GM19035 (cell line): ENCODE results near the gene ADIPOR2.
"Not testable (repeated sequence)": the region's sequence is repeated elsewhere in the genome, so short reads cannot be mapped to it uniquely, and the experiment has no call there.

Source experiments
- ATAC-seq: cut with Tn5 transposase; IDR thresholded peaks from one replicate; pipeline ENCODE4 v1.9.1; 2021; ENCODE audit not compliant: unreplicated experiment

ADIPOR2 gene

DNA sequence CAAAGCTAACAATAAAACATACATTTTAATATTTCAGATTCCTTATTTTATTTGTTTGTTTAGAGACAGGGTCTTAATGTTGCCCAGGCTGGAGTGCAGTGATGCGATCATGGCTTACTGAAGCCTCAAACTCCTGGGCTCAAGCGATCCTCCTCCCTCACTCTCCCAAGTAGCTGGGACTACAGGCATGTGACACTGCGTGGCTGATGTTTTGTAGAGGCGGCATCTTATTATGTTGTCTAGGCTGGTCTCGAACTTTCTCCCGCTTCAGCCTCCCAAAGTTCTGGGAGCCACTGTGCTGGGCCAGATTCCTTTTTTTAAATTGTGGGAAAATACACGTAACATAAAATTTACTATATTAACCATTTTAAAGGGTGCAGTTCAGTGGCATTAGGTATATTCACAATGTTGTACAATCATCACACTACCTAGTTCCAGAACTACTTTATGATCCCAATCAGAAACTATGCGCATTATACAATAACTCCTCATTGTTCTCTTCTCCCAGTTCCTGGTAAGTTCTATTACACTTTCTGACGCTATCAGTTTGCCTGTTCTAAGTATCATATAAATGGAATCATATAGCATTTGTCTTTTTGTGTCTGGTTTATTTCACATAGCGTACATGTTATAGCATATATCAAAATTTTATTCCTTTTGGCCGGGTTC, 40.3 kb downstream of the ADIPOR2 start:
- no peak for ATAC-seq

DNA sequence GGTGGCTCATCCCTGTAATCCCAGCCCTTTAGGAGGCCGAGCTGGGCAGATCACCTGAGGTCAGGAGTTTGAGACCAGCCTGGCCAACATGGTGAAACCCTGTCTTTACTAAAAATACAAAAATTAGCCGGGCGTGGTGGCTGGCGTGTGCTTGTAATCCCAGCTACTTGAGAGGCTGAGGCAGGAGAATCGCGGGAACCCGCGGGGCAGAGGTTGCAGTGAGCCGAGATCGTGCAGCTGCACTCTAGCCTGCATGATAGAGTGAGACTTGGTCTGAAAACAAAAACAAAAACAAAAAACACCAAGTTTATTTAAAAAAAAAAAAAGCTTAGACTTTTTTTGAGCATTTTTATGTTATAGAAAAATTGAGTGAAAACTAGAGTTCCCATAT, 40.8 kb downstream of the ADIPOR2 start:
- not testable (repeated sequence) for ATAC-seq

DNA sequence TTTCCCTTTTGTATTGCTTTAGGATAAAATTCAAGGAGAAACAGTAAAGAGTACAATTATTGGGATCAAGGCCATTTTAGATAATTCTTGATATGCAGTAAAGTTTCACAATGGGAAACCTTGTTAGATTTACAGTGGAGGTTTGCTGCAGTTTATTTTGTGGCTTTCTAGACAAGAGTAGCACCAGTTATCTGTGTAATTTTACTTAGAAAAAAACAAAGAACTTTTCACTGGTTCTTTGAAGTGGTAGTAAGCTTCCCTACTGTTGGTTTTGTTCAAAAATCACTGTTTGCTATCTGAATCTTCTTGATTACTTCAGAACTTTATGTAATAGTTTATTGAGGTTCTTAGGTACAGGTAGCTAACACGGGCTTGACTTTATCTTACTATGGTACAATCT, 42.0 kb downstream of the ADIPOR2 start:
- ATAC-seq, result no peak

DNA sequence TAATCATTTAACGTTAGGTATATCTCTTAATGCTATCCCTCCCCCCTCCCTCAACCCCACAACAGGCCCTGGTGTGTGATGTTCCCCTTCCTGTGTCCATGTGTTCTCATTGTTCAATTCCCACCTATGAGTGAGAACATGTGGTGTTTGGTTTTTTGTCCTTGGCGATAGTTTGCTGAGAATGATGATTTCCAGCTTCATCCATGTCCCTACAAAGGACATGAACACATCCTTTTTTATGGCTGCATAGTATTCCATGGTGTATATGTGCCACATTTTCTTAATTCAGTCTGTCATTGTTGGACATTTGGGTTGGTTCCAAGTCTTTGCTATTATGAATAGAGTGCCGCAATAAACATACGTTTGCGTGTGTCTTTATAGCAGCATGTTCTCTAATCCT, 42.8 kb downstream of the ADIPOR2 start:
- ATAC-seq, result not testable (repeated sequence)

DNA sequence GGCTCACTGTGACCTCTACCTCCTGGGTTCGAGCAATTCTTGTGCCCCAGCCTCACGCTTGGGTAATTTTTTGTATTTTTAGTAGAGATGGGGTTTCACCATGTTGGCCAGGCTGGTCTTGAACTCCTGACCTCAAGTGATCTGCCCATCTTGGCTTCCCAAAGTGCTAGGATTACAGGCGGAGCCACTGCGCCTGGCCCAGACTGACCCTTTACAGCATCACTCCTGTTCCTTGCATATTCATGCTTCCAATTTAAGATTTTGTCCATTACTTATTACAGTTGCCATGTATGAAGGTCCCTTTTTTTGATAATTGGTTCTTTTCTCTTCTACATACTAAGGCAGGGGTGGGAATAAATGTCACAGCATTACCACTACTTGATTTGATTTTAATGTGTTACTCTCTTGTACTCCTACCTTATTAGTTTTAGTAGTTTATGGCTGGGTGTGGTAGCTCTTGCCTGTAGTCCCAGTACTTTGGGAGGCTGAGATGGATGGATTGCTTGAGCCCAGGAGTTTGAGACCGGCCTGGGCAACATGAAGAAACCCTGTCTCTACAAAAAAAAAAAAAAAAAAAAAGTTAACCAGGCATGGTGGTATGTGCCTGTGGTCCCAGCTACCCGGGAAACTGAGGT, 46.9 kb downstream of the ADIPOR2 start:
- no peak for ATAC-seq

DNA sequence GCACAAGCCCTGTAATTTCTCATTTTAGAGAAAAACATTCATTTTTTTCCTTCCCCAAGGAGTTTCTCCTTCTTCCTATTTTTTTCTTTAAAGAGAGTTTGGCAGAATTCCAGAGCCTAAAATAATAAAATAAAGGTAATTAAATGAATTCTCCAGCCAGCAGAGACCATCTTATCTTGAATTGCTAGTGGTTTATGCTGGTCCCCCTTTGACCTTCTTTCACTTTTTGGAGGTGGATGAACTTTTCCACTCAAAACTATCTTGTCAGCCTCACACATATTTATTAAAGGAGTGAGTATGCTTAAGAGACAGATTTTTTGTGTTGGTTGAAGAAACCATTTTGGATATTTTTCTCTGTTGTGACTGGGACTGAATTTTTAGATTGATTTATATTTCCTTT, 47.6 kb downstream of the ADIPOR2 start:
- no peak for ATAC-seq

DNA sequence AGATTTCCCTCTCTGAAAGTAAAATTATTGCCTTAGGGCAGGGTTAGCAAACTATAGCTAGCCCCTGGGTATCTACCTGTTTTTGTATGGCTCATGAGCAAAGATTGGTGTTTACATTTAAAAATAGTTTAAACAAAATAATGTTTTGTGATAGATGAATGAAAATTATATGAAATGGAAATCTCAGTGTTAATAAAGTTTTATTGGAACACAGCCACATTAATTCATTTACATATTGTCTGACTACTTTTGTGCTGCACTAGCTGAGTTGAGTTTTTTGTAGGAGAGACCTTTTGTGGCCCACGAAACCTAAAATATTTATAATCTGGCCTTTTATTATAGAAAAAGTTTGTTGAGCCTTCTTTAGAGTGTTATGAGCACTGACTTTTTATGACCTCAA, 48.5 kb downstream of the ADIPOR2 start:
- no peak for ATAC-seq

DNA sequence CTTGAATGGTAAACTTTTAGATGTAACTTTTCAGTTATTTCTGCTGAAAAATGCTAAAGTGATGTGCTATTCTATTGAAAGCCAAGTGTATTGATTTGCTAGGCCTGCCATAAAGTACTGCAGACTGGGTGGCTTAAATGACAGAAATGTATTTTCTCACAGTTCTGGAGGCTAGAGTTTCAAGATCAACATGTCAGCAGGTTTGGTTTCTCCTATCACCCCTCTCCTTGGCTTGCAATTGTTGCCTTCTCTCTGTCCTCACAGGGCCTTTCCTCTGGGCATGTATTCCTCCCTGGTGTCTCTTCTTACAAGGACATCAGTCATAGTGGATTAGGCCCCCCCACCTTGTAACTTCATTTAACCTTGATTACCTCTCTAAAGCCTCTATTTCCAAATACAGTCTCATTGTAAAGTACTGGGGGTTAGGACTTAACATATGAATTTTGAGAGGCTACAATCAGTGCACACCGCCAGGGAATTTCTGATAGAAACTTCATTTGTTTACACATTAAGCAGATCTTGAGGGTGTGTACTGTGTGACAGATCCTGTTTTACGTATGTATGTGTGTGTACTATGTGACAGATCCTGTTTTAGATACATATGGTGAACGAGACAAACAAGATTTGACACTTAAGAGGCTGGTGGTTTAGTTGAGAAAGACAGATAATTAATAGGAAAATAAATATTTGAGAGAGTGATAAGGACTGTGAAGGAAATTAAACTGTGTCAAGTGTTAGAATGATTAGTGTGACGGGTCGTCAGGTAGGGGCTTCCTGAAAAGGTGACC, 49.5 kb downstream of the ADIPOR2 start:
- ATAC-seq, result no peak

DNA sequence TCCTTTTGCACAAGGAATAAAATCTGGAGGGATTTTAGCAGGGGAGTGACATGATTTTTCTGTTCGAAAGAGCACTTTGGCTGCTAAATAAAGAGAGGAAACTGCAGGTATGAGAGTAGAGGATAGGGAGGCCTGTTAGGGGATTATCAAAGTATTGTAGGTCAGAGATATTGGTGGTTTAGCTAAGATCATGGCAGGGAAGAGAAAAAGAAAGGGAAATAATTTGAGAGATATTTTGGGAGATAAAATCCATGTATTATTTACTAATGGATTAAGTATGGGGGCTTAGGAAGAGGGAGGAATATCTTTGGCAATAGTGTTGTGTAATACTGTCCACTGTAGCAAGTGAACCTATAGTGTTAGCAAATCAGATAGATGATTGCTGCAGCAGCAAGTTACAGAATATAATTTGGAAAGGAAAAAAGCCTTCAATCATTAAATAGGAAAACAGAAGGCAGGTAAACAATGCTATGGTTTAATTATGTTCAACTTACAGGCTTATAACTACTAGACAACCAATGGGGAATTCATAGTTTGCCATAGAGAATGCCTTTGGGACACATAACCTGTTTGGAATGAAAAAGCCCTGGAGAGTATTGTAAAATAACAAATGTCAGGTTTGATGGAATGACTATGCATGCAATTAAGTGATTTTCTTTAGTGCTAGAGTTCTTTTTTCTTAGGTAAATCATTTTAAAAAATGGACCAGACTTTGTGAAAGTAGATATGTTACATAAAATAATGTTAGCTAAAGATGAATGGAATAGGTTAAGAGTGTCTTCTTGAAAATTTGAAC, 50.5 kb downstream of the ADIPOR2 start:
- ATAC-seq, result no peak

DNA sequence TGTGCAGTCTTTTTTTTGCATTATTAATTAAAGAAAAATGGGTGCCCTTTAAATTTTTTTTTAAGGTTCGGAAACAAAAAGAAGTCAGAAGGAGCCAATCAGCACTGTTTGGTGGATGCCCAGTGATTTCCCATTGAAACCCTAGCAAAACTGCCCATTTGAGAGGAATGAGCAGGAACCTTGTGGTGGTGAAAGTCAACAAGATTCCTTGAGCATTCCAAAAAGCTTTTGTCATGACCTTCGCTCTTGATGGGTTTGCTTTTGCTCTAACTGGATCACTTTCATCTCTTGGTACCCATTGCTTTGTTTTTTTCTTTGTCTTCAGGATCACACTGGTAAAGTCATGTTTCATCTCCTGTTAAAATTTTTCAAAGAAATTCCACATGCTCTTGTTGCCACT, 54.1 kb downstream of the ADIPOR2 start:
- no peak for ATAC-seq

DNA sequence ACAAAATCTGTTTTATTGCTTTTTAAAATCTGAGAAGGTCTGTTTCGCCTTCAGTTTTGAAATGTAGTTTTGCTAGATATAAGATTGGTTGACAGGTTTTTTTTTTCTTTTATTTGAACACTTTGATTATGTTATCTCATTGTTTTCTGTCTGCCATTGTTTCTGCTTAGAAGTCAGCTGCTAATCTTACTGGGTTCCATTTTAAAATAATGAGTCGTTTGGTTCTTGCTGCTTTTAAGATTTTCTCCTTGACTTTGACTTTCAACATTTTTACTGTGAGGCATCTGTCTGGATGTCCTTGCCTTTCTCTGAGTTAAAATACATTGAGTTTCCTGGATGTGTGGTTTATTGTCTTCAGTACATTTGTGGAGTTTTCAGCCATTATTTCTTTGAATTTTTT, 56.7 kb downstream of the ADIPOR2 start:
- ATAC-seq, result no peak

DNA sequence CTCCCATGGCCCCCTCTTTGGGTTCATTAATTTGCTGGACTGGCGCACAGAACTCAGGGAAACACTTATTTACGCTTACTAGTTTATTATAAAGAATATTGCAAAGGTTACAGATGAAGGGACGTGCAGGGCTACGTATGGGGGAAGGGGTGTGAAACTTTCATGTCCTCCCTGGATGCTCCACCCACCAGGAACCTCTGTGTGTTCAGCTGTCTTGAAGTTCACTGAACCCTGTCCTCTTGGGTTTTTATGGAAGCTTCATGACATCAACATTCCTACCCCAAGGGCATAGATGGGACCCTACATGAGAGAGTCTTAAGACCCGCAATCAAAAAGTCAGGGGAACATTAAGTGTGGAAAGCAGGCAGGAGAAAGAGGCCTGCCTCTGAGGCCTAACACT, 58.1 kb downstream of the ADIPOR2 start:
- ATAC-seq, result no peak

DNA sequence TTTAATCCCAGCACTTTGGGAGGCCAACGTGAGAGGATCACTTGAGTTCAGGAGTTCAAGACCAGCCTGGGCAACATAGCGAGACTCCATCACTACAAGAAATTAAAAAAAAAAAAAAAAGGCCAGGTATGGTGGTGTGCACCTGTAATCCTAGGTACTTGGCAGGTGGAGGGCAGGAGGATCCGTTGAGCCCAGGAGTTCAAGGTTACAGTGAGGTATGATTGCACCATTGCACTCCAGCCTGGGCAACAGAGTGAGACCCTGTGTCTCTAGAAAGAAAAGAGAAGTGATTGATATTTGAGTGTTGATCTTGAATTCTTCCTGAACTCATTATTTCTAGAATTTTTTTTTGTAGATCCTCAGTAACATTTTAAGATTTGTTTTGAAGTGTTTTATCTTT, 59.4 kb downstream of the ADIPOR2 start:
- ATAC-seq, result no peak

DNA sequence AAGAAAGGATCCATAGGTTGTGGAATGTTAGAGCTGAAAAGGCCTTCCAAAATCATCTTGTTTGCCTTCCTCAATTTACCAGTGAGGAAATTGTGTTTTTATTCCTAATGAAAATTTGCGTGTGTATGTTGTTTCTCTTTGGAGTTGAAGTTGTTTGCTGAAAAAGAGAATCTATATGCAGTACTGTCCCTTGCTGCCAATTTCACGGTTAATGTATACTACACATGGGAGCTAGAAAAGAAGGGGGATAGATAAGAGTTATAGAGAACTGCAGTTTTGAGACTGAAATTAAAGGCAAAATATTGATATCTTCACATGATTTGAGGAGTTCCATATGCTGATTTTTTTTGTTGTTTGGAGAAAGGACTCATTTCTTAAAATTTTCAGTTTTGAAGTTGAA, 67.5 kb downstream of the ADIPOR2 start:
- ATAC-seq, result no peak

DNA sequence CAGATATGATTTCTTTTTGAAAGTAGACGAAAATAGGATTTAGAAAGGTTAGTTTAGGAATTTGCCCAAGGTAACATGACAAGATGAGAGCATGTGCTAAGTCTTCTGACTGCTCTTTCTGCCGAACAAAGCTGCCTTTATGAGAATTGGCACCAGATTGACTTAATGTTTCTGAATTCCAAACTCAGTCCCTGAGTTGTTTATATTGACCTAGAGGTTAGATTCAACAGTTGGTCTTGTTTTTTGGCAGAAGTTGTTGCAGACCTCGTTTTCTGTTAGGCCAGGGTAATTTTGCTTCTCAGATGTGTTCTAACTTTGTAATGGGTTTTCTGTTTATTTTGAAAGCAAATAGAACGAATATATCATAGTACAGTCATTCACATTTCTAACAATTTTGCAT, 68.0 kb downstream of the ADIPOR2 start:
- ATAC-seq, result no peak

DNA sequence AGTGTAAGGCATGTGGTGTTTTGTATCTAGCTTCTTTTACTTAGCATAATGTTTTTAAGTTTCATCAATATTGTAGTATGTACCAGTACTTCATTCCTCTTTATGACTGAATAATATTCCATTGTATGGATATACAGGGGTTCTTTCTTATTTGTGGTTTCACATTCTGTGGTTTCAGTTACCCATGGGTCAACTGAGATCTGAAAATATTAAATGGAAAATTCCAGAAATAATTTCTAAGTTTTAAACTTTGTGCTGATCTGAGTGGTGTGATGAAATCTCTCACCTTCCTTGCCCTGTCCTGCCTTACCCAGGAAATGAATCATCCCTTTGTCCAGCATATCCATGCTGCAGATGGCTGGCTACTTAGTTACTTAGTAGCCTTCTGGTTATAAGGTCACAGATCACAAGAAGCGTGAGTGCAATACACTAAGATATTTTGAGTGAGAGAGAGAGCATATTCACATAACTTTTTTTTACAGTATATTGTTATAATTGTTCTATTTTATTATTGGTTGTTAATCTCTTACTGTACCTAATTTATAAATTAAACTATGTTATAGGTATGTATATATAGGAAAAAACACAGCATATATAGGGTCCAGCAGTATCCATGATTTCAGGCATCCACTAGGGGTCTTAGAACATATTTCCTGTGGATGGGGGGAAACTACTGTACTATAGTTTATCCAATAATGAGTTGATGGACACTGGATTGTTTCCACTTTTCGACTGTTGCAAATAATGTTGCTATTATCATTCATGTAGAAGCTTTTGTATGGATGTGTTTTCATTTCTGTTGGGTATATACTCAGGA, 69.9 kb downstream of the ADIPOR2 start:
- no peak for ATAC-seq

DNA sequence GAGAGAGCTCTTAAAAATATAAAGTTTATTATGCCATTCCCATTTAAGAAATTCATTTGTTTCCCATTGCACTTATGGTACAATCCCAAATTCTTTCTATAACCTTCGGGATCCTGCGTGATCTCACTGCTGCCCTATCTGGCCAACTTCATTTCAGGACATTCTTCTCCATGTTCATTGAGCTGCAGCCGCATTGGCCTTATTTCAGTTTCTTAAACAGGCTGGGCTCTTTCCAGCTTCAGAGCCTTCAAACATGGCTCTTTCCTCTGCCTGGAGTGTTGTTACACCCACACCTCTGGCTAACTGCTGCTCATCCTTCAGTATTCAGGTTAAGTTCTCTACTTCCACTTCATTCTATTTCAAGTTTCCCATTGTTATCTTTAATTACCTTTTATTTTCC, 71.0 kb downstream of the ADIPOR2 start:
- ATAC-seq, result no peak

DNA sequence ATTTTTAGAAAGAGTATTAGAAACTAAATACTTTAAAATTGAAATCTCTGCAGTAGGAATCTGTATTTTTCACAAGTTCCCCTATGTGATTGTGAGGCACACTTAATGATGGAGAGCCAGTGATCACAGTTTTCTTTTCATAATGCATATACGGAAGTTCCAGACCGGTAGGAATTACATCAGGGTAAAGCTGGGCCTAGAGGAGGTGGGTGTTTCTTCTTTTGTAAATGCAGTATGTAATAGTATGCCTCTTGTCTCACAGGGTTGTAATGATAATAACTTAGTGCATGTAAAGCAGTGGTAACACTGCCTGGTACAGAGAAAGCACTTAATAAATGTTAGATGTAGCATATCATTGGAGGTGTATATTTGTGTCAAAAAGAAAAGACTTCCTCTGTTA, 72.3 kb downstream of the ADIPOR2 start:
- no peak for ATAC-seq

DNA sequence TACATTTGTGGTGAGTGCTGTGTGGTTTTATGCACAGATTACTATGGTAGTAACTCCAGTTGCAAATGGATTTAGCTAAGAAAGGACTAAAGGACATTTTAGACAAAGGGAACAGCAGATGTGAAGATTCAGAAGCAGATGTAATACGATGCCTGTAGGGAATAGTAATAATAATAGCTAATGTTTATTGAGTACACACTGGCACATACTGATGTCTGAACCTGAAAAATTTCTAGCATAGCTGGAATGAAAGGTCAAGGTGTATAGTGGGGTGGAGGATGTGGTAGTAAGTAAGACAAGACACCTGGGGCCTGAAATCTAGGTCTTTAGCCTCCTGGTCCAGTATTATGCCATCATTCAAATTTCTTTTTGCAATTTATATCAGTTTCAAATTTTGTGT, 75.2 kb downstream of the ADIPOR2 start:
- ATAC-seq, result no peak

DNA sequence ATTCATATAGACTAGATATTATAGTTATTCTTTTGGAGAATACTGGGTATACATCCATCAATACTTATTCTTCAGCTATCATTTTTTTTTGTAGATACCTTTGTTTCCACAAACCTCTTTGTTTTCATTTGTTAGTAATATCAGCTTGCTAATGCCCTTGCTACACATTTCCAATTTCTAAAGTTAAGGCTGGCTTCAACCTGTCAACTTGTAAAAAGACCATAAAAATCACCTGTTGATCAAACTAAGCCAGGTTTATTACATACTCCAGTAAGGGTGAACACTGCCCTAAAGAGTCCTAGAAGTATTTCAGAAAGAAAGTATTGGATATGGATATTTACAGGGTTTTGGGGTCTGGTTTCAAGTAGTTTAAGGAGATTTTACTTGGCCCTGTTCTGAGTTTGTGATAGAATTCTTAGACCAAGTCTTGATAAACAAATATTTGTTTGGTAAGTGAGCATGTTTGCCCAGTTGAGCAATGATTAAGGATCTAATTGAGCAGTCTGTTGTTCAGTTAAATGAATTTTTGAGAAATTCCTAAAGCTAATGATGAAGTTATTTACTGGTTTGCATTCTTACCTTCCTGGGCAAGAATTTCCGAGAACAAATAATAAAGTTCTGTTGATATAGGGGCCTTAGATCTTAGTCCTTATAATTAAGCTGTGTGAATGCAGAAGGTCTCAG, 76.7 kb downstream of the ADIPOR2 start:
- ATAC-seq, result no peak
